Ascending aorta (tissue), 2 donors: Measurements from ENCODE around the gene SCAP. TPM values are rescaled to one million over a fixed set of nuclear protein-coding genes. Genes with fewer than 3 reads are reported as not detected.

Experiments used
- DNase-seq, 2 donors: peaks; one replicate each; pipeline ENCODE4 v3.0.0-alpha.2; 2019; ENCODE audit warnings: low spot score in 2 of 2
- H3K27ac ChIP-seq, 2 donors: fragments of 200-600 bp; sonication (generic); one replicate each; pipeline ENCODE4 v1.5.1; 2016 to 2017; ENCODE audit warnings: mild to moderate bottlenecking in 1 of 2
- H3K27me3 ChIP-seq: fragments of 200-600 bp; sonication (generic); one replicate; pipeline ENCODE4 v1.5.1; 2017
- H3K36me3 ChIP-seq, 2 donors: fragments of 200-600 bp; sonication (generic); one replicate each; pipeline ENCODE4 v1.5.1; 2016
- H3K4me1 ChIP-seq, 2 donors: fragments of 200-600 bp; sonication (generic); one replicate each; pipeline ENCODE4 v1.5.1; 2016 to 2017; ENCODE audit warnings: mild to moderate bottlenecking in 1 of 2
- H3K4me3 ChIP-seq, 2 donors: fragments of 200-600 bp; sonication (generic); one replicate each; pipeline ENCODE4 v1.5.1; 2016 to 2017; ENCODE audit warnings: mild to moderate bottlenecking in 1 of 2
- H3K9me3 ChIP-seq, 2 donors: fragments of 200-600 bp; sonication (generic); one replicate each; pipeline ENCODE4 v1.5.1; 2016
- CTCF ChIP-seq, 3 experiments: fragments of 200-600 bp in 2 of 3; fragments of 450-650 bp in 1 of 3; sonication (generic) in 2 of 3; IDR thresholded peaks; one replicate each; pipeline ENCODE4 v1.5.1; 2016 to 2019; ENCODE audit warnings: antibody characterized with exemption in 3 of 3, mild to moderate bottlenecking in 1 of 3, moderate library complexity in 1 of 3
- intact Hi-C: fragments of 100-400 bp; cut with DNase I; formaldehyde crosslinking; loops from one replicate; pipeline ENCODE4 v1.15.1; 2023
- total RNA-seq: library from RNA; depleted of rRNA; stranded (reverse); fragments of >200 nt; gene quantifications from one replicate; pipeline ENCODE4 v1.1.0, GENCODE V29; 2016

SCAP gene
- total RNA-seq, 1 donor from 2014 or later, result 155 TPM

GRCh38 chr3:47425383-47425778 lies 50.4 kb downstream of the SCAP start:
- Histone ChIP-seq H3K4me3 (no peak overlapping the region), H3K36me3 (peaks cover 14 to 60% of the 10 kb centered on the region in 2 donors), H3K9me3 (no peaks in the 10 kb centered on the region), H3K27me3 (no peaks in the 10 kb centered on the region), H3K27ac (no peak overlapping the region), H3K4me1 (peaks cover 3 to 8% of the 10 kb centered on the region in 2 donors)
- no peak for DNase-seq
- TF ChIP-seq CTCF (IDR thresholded peaks at IDR 0.05), result no peak
- intact Hi-C loops, result no loop called here

GRCh38 chr3:47424434-47425382 lies 51.0 kb downstream of the SCAP start:
- intact Hi-C loops, result loop anchor here (5.0 kb wide), 1 partner anchor 363 kb away; no protein-coding TSS in a partner anchor
- Histone ChIP-seq H3K4me3 (no peak overlapping the region), H3K4me1 (peaks cover 3 to 8% of the 10 kb centered on the region in 2 donors), H3K36me3 (peaks cover 19 to 62% of the 10 kb centered on the region in 2 donors), H3K27ac (no peak overlapping the region), H3K9me3 (no peaks in the 10 kb centered on the region), H3K27me3 (no peaks in the 10 kb centered on the region)
- DNase-seq, result no peak
- no peak for TF ChIP-seq CTCF (IDR thresholded peaks at IDR 0.05)

- DNase-seq, result no peak
- no peak for TF ChIP-seq CTCF (IDR thresholded peaks at IDR 0.05)
- no peaks in the 10 kb centered on the region for H3K9me3 ChIP-seq
- H3K4me1 ChIP-seq, result peaks cover 3 to 8% of the 10 kb centered on the region in 2 donors
- no peaks in the 10 kb centered on the region for H3K27me3 ChIP-seq
- intact Hi-C loops, result loop anchor here (5.0 kb wide), 1 partner anchor 364 kb away; no protein-coding TSS in a partner anchor
- no peak overlapping the region for H3K27ac ChIP-seq
- H3K36me3 ChIP-seq, result peaks cover 29 to 70% of the 10 kb centered on the region in 2 donors
- H3K4me3 ChIP-seq, result no peak overlapping the region
These were observed 52.1 kb downstream of the SCAP start for GRCh38 chr3:47423548-47424145.

GRCh38 chr3:47422743-47423142 lies 53.0 kb downstream of the SCAP start:
- peaks cover 3 to 8% of the 10 kb centered on the region in 2 donors for H3K4me1 ChIP-seq
- DNase-seq, result no peak
- no peak overlapping the region for H3K4me3 ChIP-seq
- intact Hi-C loops, result loop anchor here (5.0 kb wide), 1 partner anchor 365 kb away; no protein-coding TSS in a partner anchor
- no peaks in the 10 kb centered on the region for H3K9me3 ChIP-seq
- TF ChIP-seq CTCF (IDR thresholded peaks at IDR 0.05), result no peak
- no peak overlapping the region for H3K27ac ChIP-seq
- H3K27me3 ChIP-seq, result no peaks in the 10 kb centered on the region
- peaks cover 27 to 71% of the 10 kb centered on the region in 2 donors for H3K36me3 ChIP-seq

- Histone ChIP-seq H3K4me3 (no peak overlapping the region), H3K4me1 (peaks cover 3 to 8% of the 10 kb centered on the region in 2 donors), H3K27ac (peak overlapping the region; percentile 65 to 67), H3K9me3 (no peaks in the 10 kb centered on the region), H3K36me3 (peaks cover 32 to 69% of the 10 kb centered on the region in 2 donors), H3K27me3 (no peaks in the 10 kb centered on the region)
- no peak for TF ChIP-seq CTCF (IDR thresholded peaks at IDR 0.05)
- no peak for DNase-seq
- intact Hi-C loops, result loop anchor here (1.0 to 5.0 kb wide), 3 partner anchors 53 to 365 kb away; partner anchors contain the start of genes ELP6 and SCAP
These were observed 53.7 kb downstream of the SCAP start for GRCh38 chr3:47421741-47422649.
